ENCODE data around the gene SRPX. TPM values are rescaled to one million over a fixed set of nuclear protein-coding genes. Genes with fewer than 3 reads are reported as not detected.

The SRPX gene
- total and polyA plus RNA-seq, 7 donors: 8.3 to 42.1 (median 17.2) TPM

DNA sequence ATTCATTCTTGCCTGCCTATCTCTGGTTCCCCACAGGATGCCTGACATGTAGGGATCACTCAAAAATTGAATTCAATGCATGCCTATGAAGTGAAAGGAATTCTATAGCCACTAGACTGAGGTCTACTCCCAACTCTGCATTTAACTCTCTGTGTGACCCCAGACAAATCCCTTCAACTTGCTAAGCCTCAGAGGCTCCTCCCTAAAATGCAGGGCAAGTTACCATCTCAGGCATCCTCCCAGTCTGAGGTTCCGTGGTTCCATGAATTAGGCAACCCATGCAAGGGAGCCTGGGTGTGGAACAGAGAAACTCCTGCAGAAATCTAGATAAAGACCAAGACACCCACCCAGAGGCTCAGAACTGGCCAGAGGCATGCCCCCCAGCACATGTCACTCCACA is 6.6 kb downstream of the SRPX start:
- Histone ChIP-seq H3K36me3 (ENCODE audit: insufficient read depth in 1 of 2, low read depth in 1 of 2) (no peaks in the 10 kb centered on the region), H3K27ac (no peak overlapping the region), H3K4me3 (no peak overlapping the region), H3K27me3 (ENCODE audit: insufficient read depth in 3 of 3, low read length in 2 of 3) (peaks cover 0 to 46% (median 0%) of the 10 kb centered on the region in 3 donors), H3K9me3 (no peaks in the 10 kb centered on the region), H3K4me1 (no peaks in the 10 kb centered on the region)
- WGBS, 3 donors: 77 to 97% (median 93%) methylated on average over 1 of the region's 1 CpG
- ATAC-seq (no peak), DNase-seq (no peak)
- intact Hi-C loops (cut with DNase I): no loop called here
- no peak for TF ChIP-seq CTCF (IDR thresholded peaks at IDR 0.05)

GRCh38 chrX:38211891-38212635 is 8.6 kb downstream of the SRPX start:
- no peak for DNase-seq
- H3K4me1 ChIP-seq: no peaks in the 10 kb centered on the region
- no peak for TF ChIP-seq CTCF (IDR thresholded peaks at IDR 0.05)
- H3K36me3 ChIP-seq (ENCODE audit: insufficient read depth in 1 of 2, low read depth in 1 of 2): no peaks in the 10 kb centered on the region
- H3K9me3 ChIP-seq: no peaks in the 10 kb centered on the region
- ATAC-seq: no peak
- WGBS, 3 donors: 62 to 75% (median 70%) methylated on average over 4 of the region's 4 CpGs
- H3K4me3 ChIP-seq: no peak overlapping the region
- intact Hi-C loops (cut with DNase I): no loop called here
- H3K27me3 ChIP-seq (ENCODE audit: insufficient read depth in 3 of 3, low read length in 2 of 3): peaks cover 0 to 34% (median 0%) of the 10 kb centered on the region in 3 donors
- H3K27ac ChIP-seq: no peak overlapping the region

- no peaks in the 10 kb centered on the region for H3K36me3 ChIP-seq (ENCODE audit: insufficient read depth in 1 of 2, low read depth in 1 of 2)
- DNase-seq: no peak
- no peak for ATAC-seq
- peaks cover 0 to 7% (median 0%) of the 10 kb centered on the region in 3 donors for H3K27me3 ChIP-seq (ENCODE audit: insufficient read depth in 3 of 3, low read length in 2 of 3)
- intact Hi-C loops (cut with DNase I): no loop called here
- no peak overlapping the region for H3K27ac ChIP-seq
- H3K4me3 ChIP-seq: no peak overlapping the region
- 48 to 69% (median 51%) methylated on average over 3 of the region's 3 CpGs for WGBS, 3 donors
- no peak for TF ChIP-seq CTCF (IDR thresholded peaks at IDR 0.05)
- H3K9me3 ChIP-seq: no peaks in the 10 kb centered on the region
- no peaks in the 10 kb centered on the region for H3K4me1 ChIP-seq
These were observed 14.1 kb downstream of the SRPX start for GRCh38 chrX:38206542-38206941.

- H3K9me3 ChIP-seq: no peaks in the 10 kb centered on the region
- peaks cover 0 to 7% (median 0%) of the 10 kb centered on the region in 3 donors for H3K27me3 ChIP-seq (ENCODE audit: insufficient read depth in 3 of 3, low read length in 2 of 3)
- ATAC-seq (no peak), DNase-seq (no peak)
- no peaks in the 10 kb centered on the region for H3K36me3 ChIP-seq (ENCODE audit: insufficient read depth in 1 of 2, low read depth in 1 of 2)
- intact Hi-C loops (cut with DNase I): no loop called here
- 49 to 53% (median 50%) methylated on average over 5 of the region's 5 CpGs for whole genome bisulfite sequencing, 3 donors
- no peak overlapping the region for H3K4me3 ChIP-seq
- no peaks in the 10 kb centered on the region for H3K4me1 ChIP-seq
- no peak for TF ChIP-seq CTCF (IDR thresholded peaks at IDR 0.05)
- no peak overlapping the region for H3K27ac ChIP-seq
These were observed 14.6 kb downstream of the SRPX start for GRCh38 chrX:38206036-38206435.

- no peaks in the 10 kb centered on the region for H3K4me1 ChIP-seq
- no peak overlapping the region for H3K4me3 ChIP-seq
- TF ChIP-seq CTCF (IDR thresholded peaks at IDR 0.05): no peak
- no peak for ATAC-seq
- 60 to 90% (median 70%) methylated on average over 3 of the region's 3 CpGs for WGBS, 3 donors
- no peak for DNase-seq
- intact Hi-C loops (cut with DNase I): no loop called here
- no peaks in the 10 kb centered on the region for H3K9me3 ChIP-seq
- no peak overlapping the region for H3K27ac ChIP-seq
- no peaks in the 10 kb centered on the region for H3K36me3 ChIP-seq (ENCODE audit: insufficient read depth in 1 of 2, low read depth in 1 of 2)
- H3K27me3 ChIP-seq (ENCODE audit: insufficient read depth in 3 of 3, low read length in 2 of 3): peaks cover 0 to 12% (median 0%) of the 10 kb centered on the region in 3 donors
These were observed 15.6 kb downstream of the SRPX start for GRCh38 chrX:38205039-38205438.

Measured in psoas muscle (tissue), 8 donors.